ENCODE data around the gene RASAL2.
A peak's percentile ranks its signal among the peaks of the same experiment; 100 is the strongest.
"Not testable (repeated sequence)": the region's sequence is repeated elsewhere in the genome, so short reads cannot be mapped to it uniquely, and the experiment has no call there.

The RASAL2 gene

DNA sequence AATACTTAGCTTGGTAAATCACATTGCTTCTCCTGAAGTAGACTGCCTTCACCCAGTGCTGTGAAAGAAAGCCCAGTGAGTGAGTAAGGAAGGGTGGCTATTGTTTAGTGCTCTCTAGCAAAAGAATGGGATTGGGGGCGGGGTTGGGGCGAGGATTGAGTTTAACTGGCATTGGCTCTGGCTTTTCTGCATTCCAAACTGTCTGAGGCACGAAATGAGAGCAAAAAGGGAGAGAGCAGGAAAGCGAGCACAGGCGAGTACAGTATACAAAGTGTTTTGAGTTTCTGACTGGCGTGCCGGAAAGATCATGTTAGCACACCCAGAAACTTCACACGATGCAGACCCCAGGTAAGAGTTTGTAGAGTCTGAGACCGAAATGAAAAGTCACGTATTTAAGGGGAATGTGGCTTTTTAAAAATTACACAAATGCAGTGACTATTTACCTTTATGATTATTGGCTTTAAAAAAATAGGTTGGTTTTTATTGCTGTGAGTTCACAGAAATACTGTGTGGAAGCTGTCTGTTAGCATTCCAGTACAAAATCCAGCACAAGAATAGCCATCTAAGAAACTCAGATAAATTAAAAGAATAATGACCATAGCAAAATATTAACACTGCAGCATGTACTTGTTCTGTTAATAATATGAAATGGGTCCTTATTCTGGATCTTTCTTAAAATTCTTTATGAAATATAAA, 247.5 kb downstream of the RASAL2 start:
- TF ChIP-seq POLR2A (IDR thresholded peaks at IDR 0.05; ENCODE audit: low read depth, low read length), result no peak
- FAIRE-seq (peak; percentile 98), DNase-seq (ENCODE audit: insufficient read length, low spot score) (peak; percentile 44)

GRCh38 chr1:178342745-178343144, 248.8 kb downstream of the RASAL2 start:
- no peak for TF ChIP-seq POLR2A (IDR thresholded peaks at IDR 0.05; ENCODE audit: low read depth, low read length)
- DNase-seq (ENCODE audit: insufficient read length, low spot score) (no peak), FAIRE-seq (no peak)

DNA sequence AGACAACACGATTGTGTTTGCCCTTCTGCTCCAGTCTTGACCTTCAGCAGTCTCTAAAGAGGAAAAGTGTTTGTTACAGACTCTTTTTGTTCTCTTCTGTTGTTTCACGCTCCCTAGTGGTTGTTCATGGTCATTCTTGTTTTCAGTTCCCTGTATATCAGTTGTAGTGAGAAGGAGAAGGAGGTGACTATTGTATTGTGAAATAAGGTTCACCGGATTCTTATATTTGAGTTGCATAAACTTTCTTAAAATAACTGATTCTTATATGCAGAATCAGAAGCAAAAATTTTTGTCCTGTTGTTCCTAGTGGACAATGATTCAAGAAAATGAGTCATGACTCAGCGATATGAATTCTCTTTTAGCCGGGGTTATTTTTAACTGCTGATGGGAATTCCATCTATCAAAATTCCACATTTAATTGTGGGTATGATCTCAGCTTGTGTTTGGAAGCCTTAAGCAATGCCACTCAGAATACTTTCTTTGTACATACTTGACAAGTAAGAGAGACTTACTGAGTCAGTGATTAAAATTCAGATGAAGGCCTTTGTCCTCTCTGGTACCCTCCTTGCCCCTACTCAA, 250.7 kb downstream of the RASAL2 start:
- DNase-seq (ENCODE audit: insufficient read length, low spot score) (no peak), FAIRE-seq (peak; percentile 98)
- TF ChIP-seq POLR2A (IDR thresholded peaks at IDR 0.05; ENCODE audit: low read depth, low read length), result no peak

GRCh38 chr1:178345238-178345637, 251.3 kb downstream of the RASAL2 start:
- FAIRE-seq (no peak), DNase-seq (ENCODE audit: insufficient read length, low spot score) (no peak)
- TF ChIP-seq POLR2A (IDR thresholded peaks at IDR 0.05; ENCODE audit: low read depth, low read length), result no peak

GRCh38 chr1:178345807-178346206, 251.9 kb downstream of the RASAL2 start:
- DNase-seq (ENCODE audit: insufficient read length, low spot score) (no peak), FAIRE-seq (no peak)
- no peak for TF ChIP-seq POLR2A (IDR thresholded peaks at IDR 0.05; ENCODE audit: low read depth, low read length)

DNA sequence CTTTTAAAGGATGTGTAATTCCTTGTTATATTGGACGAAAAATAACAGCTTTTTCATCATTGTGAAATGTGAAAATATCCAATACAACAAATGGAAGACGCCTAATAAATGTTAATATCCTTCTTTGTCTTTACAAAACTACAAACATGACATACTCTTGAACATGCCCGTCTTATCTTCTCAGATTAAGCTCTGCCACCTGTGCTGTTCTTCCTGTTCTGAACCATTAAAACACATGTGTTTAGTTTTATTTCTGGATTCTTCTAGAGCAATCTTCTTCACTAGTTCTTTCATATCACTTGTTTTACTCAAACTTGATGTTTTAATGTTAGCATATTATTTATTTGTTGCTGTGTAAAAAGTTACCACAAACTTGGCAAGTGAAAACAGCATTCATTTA, 255.9 kb downstream of the RASAL2 start:
- no peak for FAIRE-seq
- DNase-seq (ENCODE audit: insufficient read length, low spot score), result no peak
- no peak for TF ChIP-seq POLR2A (IDR thresholded peaks at IDR 0.05; ENCODE audit: low read depth, low read length)

DNA sequence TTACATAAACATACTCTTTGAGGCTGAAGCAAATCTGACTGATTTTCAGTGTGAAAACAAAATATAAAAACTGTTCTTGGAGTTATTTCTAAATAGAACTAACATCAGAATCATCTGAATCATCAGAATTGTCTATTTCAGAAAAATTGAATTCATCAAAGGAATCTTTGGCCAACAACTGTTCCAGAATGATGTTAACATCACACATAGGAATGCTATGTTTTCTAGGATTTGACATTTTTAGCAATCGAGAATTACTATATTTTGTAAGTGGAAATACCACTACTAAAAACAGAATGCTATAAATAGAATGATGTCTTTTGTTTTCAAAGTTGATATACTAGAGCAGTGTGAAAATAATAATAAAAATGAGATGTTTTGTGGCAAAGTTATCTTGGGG, 258.0 kb downstream of the RASAL2 start:
- not testable (repeated sequence) for DNase-seq (ENCODE audit: insufficient read length, low spot score); FAIRE-seq

- TF ChIP-seq POLR2A (IDR thresholded peaks at IDR 0.05; ENCODE audit: low read depth, low read length), result no peak
- FAIRE-seq (peak; percentile 41), DNase-seq (ENCODE audit: insufficient read length, low spot score) (no peak)
Observed at GRCh38 chr1:178352790-178353416, 259.0 kb downstream of the RASAL2 start.

DNA sequence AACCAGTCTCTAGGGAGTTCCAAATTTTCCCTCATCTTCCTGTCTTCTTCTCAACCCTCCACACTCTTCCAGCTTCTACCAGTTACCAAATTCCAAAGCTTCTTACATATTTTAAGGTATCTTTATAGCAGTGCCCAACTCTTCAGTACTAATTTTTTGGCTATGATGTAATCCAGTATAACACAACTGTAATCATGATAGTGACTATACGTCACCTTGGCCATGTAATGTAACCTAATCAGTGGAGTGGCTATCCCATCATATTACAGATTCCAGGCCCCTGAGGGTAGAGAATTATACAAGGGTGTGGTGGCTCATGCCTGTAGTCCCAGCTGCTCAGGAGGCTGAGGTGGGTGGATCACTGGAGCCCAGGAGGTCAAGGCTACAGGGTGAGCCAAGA, 259.6 kb downstream of the RASAL2 start:
- FAIRE-seq (peak; percentile 36), DNase-seq (ENCODE audit: insufficient read length, low spot score) (no peak)
- TF ChIP-seq POLR2A (IDR thresholded peaks at IDR 0.05; ENCODE audit: low read depth, low read length), result no peak

- no peak for TF ChIP-seq POLR2A (IDR thresholded peaks at IDR 0.05; ENCODE audit: low read depth, low read length)
- DNase-seq (ENCODE audit: insufficient read length, low spot score), result no peak
- no peak for FAIRE-seq
Observed at GRCh38 chr1:178354816-178355215, 260.9 kb downstream of the RASAL2 start.

GRCh38 chr1:178356299-178356698, 262.4 kb downstream of the RASAL2 start:
- no peak for TF ChIP-seq POLR2A (IDR thresholded peaks at IDR 0.05; ENCODE audit: low read depth, low read length)
- no peak for FAIRE-seq
- DNase-seq (ENCODE audit: insufficient read length, low spot score), result no peak

DNA sequence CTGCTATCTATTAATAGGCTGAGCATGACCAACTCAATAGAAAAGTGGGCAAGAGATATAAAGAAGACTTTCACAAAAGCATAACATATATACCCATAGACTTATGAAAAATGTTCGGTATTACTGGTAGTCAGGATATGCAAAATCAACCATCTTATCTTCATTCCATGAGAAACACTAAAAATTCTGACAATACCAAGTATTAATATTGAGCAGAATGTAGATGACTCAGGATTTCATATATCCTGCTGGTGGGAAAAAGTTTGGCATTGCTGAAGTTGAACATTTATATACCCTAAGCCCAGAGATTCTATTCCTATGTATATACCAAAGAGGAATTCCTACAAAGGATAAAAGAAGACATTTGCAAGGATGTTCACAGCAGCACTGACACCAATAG, 264.6 kb downstream of the RASAL2 start:
- FAIRE-seq (no peak), DNase-seq (ENCODE audit: insufficient read length, low spot score) (no peak)
- no peak for TF ChIP-seq POLR2A (IDR thresholded peaks at IDR 0.05; ENCODE audit: low read depth, low read length)

- TF ChIP-seq POLR2A (IDR thresholded peaks at IDR 0.05; ENCODE audit: low read depth, low read length), result no peak
- FAIRE-seq, result no peak
Observed at GRCh38 chr1:178360421-178360820, 266.5 kb downstream of the RASAL2 start.

GRCh38 chr1:178361847-178362246, 267.9 kb downstream of the RASAL2 start:
- FAIRE-seq, result no peak
- TF ChIP-seq POLR2A (IDR thresholded peaks at IDR 0.05; ENCODE audit: low read depth, low read length), result no peak
- no peak for DNase-seq (ENCODE audit: insufficient read length, low spot score)

More at GRCh38 chr1:178360421-178360820, 266.5 kb downstream of the RASAL2 start:
- DNase-seq (ENCODE audit: insufficient read length, low spot score), result no peak

DNA sequence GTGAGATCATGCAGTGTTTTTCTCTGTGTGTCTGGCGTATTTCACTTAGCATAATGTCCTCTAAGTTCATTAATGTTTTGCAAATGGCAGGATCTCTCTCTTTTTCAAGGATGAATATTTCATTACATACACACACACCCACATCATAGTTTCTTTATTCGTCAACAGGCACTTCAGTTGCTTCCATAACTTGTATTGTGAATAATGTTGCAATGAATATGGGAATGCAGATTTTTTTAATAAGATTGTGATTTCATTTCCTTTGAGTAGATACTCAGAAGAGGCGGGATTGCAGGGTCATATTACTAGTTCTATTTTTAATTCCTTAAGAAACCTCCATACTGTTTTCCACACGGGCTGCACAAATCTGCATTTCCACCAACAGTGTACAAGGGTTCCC, 268.8 kb downstream of the RASAL2 start:
- no peak for TF ChIP-seq POLR2A (IDR thresholded peaks at IDR 0.05; ENCODE audit: low read depth, low read length)
- no peak for DNase-seq (ENCODE audit: insufficient read length, low spot score)
- FAIRE-seq, result no peak

Data from H54 (cell line).